ENCODE results near the gene MAN2B1. TPM values are rescaled to one million over a fixed set of nuclear protein-coding genes. Genes with fewer than 3 reads are reported as not detected.
"Not testable (repeated sequence)": the region's sequence is repeated elsewhere in the genome, so short reads cannot be mapped to it uniquely, and the experiment has no call there.

Gene MAN2B1
- total RNA-seq, 4 donors from 2014 or later = 18.0 to 34.2 (median 29.3) TPM

DNA sequence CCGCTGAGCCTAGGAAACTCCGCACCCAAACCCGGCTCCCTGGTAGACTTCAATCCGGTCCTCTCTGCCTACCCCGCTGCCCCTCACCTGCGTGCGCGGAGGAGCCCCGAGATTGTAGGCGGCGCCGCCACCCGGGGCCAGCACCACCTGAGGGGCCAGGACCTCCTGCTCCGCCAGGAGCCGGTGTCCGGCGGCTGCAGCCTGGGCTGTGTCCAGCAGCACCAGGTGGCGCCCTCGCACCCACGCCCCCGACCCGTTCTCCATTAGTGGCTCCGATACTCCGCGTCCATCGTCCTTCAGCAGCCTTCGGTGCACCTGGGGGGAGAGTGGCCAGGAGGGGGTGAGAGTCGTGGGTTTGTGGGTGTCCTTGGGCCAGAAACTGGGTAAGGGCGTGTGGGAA lies 18.5 kb downstream of the MAN2B1 start:
- in situ Hi-C loops (cut with MboI; ENCODE audit: low sequenced_read_pairs in 4 of 4) = no loop called here
- ATAC-seq (no peak), DNase-seq (no peak)
- intact Hi-C loops (cut with DNase I; ENCODE audit: low total_unique reads) = no loop called here
- Histone ChIP-seq H3K27me3 (no peaks in the 10 kb centered on the region), H3K4me3 (peak overlapping the region; percentile 27 to 56 (median 48)), H3K36me3 (peaks cover 0 to 4% of the 10 kb centered on the region in 2 donors), H3K9me3 (no peaks in the 10 kb centered on the region), H3K27ac (no peak overlapping the region), H3K4me1 (peaks cover 3 to 9% of the 10 kb centered on the region in 2 donors)
- TF ChIP-seq CTCF (IDR thresholded peaks at IDR 0.05 in 4 of 5, conservative IDR thresholded peaks at IDR 0.05 in 1 of 5) = peak in 1 of 5 experiments; percentile 11
- no peak for TF ChIP-seq POLR2A (IDR thresholded peaks at IDR 0.05)

DNA sequence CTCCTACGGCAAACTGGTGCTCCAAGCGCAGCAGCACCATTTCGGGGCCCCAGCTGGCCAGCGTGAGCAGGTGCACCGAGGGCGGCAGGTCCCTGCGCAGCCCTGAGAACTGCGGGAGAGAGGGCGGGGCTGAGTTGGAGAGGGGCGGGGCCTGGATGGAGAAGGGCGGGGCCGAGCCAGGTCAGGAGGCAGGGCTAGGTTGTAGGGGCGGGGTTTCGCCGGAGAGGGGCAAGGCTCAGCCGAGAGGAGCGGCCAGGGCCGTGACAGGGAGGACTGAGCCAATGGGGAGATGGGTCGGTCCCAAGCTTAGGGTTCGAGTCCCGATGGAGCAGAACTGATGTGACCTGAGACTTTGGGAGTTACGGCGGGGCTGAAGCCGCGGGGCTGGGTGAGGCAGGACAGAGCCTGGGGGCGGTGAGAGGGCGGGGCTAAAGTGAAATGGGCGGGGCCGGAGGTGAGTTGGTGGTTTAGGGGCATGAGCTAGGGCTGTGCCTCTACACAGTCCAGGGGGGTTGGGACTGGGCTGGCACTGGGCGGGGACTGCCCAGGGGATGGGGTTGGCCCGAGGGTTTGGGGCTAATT lies 19.0 kb downstream of the MAN2B1 start:
- intact Hi-C loops (cut with DNase I; ENCODE audit: low total_unique reads) (no loop called here), in situ Hi-C loops (cut with MboI; ENCODE audit: low sequenced_read_pairs in 4 of 4) (no loop called here)
- peaks cover 3 to 9% of the 10 kb centered on the region in 2 donors for H3K4me1 ChIP-seq
- peak; percentile 61 to 86 for ATAC-seq
- peak; percentile 21 to 62 for DNase-seq
- TF ChIP-seq POLR2A (IDR thresholded peaks at IDR 0.05) = no peak
- no peak for TF ChIP-seq CTCF (IDR thresholded peaks at IDR 0.05 in 4 of 5, conservative IDR thresholded peaks at IDR 0.05 in 1 of 5)
- H3K27ac ChIP-seq = no peak overlapping the region
- peak overlapping the region; percentile 27 to 56 (median 48) for H3K4me3 ChIP-seq
- no peaks in the 10 kb centered on the region for H3K27me3 ChIP-seq
- H3K36me3 ChIP-seq = peaks cover 0 to 3% of the 10 kb centered on the region in 2 donors
- no peaks in the 10 kb centered on the region for H3K9me3 ChIP-seq

GRCh38 chr19:12647047-12647446 lies 19.5 kb downstream of the MAN2B1 start:
- TF ChIP-seq POLR2A (IDR thresholded peaks at IDR 0.05) (no peak), CTCF (IDR thresholded peaks at IDR 0.05 in 4 of 5, conservative IDR thresholded peaks at IDR 0.05 in 1 of 5) (no peak)
- ATAC-seq = no peak
- Histone ChIP-seq H3K4me3 (no peak overlapping the region), H3K36me3 (no peaks in the 10 kb centered on the region), H3K27me3 (no peaks in the 10 kb centered on the region), H3K27ac (no peak overlapping the region), H3K9me3 (no peaks in the 10 kb centered on the region), H3K4me1 (peaks cover 3 to 9% of the 10 kb centered on the region in 2 donors)
- DNase-seq = no peak
- intact Hi-C loops (cut with DNase I; ENCODE audit: low total_unique reads) = no loop called here
- in situ Hi-C loops (cut with MboI; ENCODE audit: low sequenced_read_pairs in 4 of 4) = no loop called here

GRCh38 chr19:12646551-12646950 lies 20.0 kb downstream of the MAN2B1 start:
- in situ Hi-C loops (cut with MboI; ENCODE audit: low sequenced_read_pairs in 4 of 4) (no loop called here), intact Hi-C loops (cut with DNase I; ENCODE audit: low total_unique reads) (no loop called here)
- no peak overlapping the region for H3K27ac ChIP-seq
- H3K36me3 ChIP-seq = no peaks in the 10 kb centered on the region
- H3K9me3 ChIP-seq = no peaks in the 10 kb centered on the region
- H3K4me3 ChIP-seq = no peak overlapping the region
- DNase-seq = no peak
- ATAC-seq = no peak
- no peak for TF ChIP-seq POLR2A (IDR thresholded peaks at IDR 0.05)
- TF ChIP-seq CTCF (IDR thresholded peaks at IDR 0.05 in 4 of 5, conservative IDR thresholded peaks at IDR 0.05 in 1 of 5) = no peak
- peaks cover 3 to 9% of the 10 kb centered on the region in 2 donors for H3K4me1 ChIP-seq
- H3K27me3 ChIP-seq = no peaks in the 10 kb centered on the region

DNA sequence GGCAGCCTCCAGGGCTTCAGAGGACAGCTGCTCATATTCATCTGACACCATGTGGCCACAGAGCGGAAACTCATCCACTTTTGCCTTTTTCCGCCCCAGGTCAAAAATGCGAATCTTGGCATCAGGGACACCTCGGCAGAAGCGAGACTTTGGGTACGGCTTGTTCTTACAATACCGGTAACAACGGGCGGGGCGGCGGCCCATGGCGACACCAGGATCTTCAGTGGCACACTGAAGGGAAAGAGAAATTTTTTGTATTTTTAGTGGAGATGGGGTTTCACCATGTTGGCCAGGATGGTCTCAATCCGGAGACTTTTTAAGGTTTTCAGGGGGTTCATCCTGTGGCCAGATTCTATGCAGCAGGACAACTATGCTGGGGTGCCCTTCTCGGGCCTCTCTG lies 22.8 kb downstream of the MAN2B1 start:
- H3K36me3 ChIP-seq; in situ Hi-C loops (cut with MboI; ENCODE audit: low sequenced_read_pairs in 4 of 4); DNase-seq; H3K9me3 ChIP-seq; intact Hi-C loops (cut with DNase I; ENCODE audit: low total_unique reads); ATAC-seq; H3K4me3 ChIP-seq; H3K27me3 ChIP-seq; H3K27ac ChIP-seq: not testable (repeated sequence)
- peaks cover 8 to 11% of the 10 kb centered on the region in 2 donors for H3K4me1 ChIP-seq
